HG03342 (cell line): Measurements from ENCODE around the gene YIF1A.

Source experiments
- ATAC-seq: cut with Tn5 transposase; IDR thresholded peaks from one replicate; pipeline ENCODE4 v1.9.1; 2021; ENCODE audit warnings: mild to moderate bottlenecking, moderate library complexity; ENCODE audit not compliant: unreplicated experiment

YIF1A gene

GRCh38 chr11:66248903-66249302 is 40.0 kb downstream of the YIF1A start:
- no peak for ATAC-seq

- ATAC-seq = no peak
Observed at GRCh38 chr11:66247801-66248200, 41.1 kb downstream of the YIF1A start.

GRCh38 chr11:66247295-66247694 is 41.6 kb downstream of the YIF1A start:
- ATAC-seq = no peak

DNA sequence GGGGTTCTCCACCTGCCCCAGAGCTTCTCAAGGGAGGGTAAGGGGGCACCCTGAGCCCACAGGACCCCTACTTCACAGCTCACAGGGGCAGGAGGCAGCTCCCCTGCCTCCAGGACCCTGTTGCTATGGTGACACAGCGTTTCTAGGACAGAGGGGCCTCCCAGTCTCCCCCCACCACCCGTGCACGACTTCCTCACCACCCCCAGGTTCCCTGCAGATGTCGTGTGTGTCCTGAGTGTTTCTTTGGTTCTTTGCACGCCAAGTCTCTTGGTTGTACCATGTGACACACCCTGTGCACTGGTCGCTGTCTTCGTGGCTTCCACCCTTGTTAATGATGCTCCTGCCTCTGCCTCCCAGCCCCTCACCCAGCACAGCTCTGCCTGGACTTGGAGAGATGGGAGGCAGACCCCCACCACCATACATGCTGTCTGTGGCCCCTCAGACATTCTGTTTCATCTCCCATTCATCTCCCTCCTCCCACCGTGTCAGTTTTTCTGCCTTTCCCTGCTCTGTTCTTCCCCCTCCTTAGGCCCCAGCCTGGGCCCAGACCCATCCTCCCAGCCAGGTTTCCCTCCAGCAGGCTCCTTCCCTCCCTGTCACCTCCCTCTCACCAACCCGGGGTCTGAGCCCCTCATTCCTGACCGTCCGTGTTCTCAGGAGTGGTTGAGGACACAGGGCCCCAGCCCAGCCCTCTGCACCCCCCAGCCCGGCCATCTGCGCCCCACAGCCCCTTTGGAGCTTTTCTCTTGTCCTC is 45.0 kb downstream of the YIF1A start:
- no peak for ATAC-seq

DNA sequence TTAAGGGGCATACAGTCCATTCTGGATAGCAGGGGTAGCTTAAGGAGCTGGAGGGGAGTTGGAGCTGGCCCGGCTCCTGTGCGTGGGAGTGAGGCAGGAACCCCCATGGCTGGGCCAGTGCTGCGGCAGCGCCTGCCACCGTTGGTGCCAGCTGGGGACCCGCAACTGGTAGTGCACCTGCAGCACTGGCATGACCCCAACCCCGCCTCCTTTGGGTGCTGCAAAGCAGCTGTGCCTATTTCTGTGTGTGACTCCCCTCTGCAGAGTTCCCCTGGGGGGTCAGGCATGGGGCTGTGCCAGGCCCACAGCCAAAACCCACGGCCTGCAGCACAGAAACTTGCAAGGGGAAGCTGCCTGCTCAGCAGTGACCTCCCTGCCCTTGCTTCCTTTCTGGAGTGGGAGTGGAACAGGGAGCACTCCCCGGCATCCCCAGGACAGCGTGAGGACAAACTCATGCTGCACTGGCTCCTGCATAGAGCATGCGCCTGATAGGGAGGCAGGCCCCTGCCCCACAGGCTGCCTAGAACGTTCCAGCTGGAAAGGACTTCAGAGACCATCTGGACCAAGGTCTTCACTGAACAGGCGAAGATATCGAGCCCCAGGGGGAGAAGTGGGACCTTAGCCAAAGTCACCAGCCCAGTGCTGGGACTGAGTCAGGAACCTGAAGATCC is 46.7 kb downstream of the YIF1A start:
- no peak for ATAC-seq

GRCh38 chr11:66240781-66241136 is 48.2 kb downstream of the YIF1A start:
- no peak for ATAC-seq

GRCh38 chr11:66239998-66240780 is 48.8 kb downstream of the YIF1A start:
- ATAC-seq = no peak

GRCh38 chr11:66239511-66239910 is 49.4 kb downstream of the YIF1A start:
- ATAC-seq = no peak

GRCh38 chr11:66238786-66239413 is 50.0 kb downstream of the YIF1A start:
- ATAC-seq = no peak

- no peak for ATAC-seq
Observed at GRCh38 chr11:66237867-66238266, 51.1 kb downstream of the YIF1A start.

DNA sequence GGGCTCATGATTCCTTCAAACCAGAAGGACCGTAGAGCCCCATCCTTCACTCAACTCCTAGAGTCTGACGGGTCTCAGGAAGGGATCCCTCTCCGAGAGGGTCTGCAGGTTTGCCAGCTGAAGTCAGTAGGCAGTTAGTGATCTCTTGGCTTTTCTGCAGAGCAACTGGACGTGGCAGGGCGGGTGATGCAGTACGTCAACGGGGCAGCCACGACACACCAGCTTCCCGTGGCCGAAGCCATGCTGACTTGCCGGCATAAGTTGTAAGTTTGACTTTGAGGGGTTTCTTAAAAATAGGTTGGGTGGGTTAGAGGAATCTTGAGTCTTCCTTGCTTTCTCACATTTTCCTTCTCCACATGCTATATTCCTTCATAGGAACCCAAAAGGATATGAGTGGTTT is 53.8 kb downstream of the YIF1A start:
- no peak for ATAC-seq
